ENCODE measurements around the gene AJUBA.

- no peak for TF ChIP-seq CHD1 (IDR thresholded peaks at IDR 0.05; ENCODE audit: low read depth, low read length)
- no peak for TF ChIP-seq SUZ12 (IDR thresholded peaks at IDR 0.05; ENCODE audit: low read length)
These were observed 8.9 kb downstream of the AJUBA start for GRCh38 chr14:22973217-22974032.
